ENCODE results near the gene NID2.

DNA sequence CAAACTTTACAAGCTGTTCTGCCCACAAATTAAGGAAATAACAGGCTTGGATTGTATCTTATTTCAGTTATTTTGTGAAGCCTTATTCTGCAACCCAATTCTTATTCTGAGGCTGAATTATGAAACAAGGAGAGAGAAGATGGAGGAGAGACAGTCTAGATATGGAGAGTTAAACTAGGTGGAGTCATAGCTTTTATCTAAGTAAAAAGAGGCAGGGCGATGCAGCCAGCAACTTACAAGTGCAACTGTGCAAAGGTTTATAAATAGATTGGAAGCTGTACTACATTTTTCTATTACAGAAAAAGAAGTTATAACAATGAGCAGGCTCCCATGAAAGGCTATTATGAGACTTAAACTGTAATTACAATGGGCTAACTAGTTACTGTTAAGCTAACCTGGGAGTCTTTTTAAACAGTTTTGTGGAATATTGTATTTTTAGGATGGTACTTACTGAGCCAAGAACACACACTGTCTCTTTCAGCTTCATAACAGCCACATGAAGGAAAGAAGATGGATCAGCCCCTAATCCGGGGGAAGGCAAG is 22.4 kb downstream of the NID2 start:
- TF ChIP-seq, protein P1, sequence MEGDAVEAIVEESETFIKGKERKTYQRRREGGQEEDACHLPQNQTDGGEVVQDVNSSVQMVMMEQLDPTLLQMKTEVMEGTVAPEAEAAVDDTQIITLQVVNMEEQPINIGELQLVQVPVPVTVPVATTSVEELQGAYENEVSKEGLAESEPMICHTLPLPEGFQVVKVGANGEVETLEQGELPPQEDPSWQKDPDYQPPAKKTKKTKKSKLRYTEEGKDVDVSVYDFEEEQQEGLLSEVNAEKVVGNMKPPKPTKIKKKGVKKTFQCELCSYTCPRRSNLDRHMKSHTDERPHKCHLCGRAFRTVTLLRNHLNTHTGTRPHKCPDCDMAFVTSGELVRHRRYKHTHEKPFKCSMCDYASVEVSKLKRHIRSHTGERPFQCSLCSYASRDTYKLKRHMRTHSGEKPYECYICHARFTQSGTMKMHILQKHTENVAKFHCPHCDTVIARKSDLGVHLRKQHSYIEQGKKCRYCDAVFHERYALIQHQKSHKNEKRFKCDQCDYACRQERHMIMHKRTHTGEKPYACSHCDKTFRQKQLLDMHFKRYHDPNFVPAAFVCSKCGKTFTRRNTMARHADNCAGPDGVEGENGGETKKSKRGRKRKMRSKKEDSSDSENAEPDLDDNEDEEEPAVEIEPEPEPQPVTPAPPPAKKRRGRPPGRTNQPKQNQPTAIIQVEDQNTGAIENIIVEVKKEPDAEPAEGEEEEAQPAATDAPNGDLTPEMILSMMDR (conservative IDR thresholded peaks at IDR 0.05 in 1 of 2, IDR thresholded peaks at IDR 0.05 in 1 of 2; ENCODE audit: low read depth in 1 of 2, low read length in 2 of 2) = no peak
- TF ChIP-seq EZH2 (IDR thresholded peaks at IDR 0.05; ENCODE audit: low read length, missing control alignments) = no peak
